SK-N-SH treated with all-trans-retinoic acid at 6 μM for 48 hours (cell line): Measurements from ENCODE around the gene HPS3.

Experiments used
- ARNTL ChIP-seq: fragments of 450-650 bp; formaldehyde crosslinking; IDR thresholded peaks from 2 replicates; pipeline ENCODE4 v1.5.0; 2020; ENCODE audit warnings: low read depth, mild to moderate bottlenecking, moderate library complexity, borderline replicate concordance
- CSDC2 ChIP-seq: fragments of 250-450 bp; sonication (Bioruptor Pico); IDR thresholded peaks from 2 replicates; pipeline ENCODE4 v1.5.0; 2020; ENCODE audit warnings: mild to moderate bottlenecking, moderate library complexity
- CSRNP3 ChIP-seq: fragments of 250-450 bp; sonication (Bioruptor Pico); IDR thresholded peaks from 2 replicates; pipeline ENCODE4 v1.5.1; 2021; ENCODE audit warnings: mild to moderate bottlenecking, moderate library complexity
- OSR1 ChIP-seq: fragments of 250-450 bp; sonication (Bioruptor Pico); IDR thresholded peaks from 2 replicates; pipeline ENCODE4 v1.8.0; 2022; ENCODE audit warnings: moderate library complexity, mild to moderate bottlenecking, inconsistent platforms
- RARB ChIP-seq: fragments of 250-450 bp; sonication (Bioruptor Pico); IDR thresholded peaks from 2 replicates; pipeline ENCODE4 v1.8.0; 2021; ENCODE audit warnings: mild to moderate bottlenecking, moderate library complexity
- TCF4 ChIP-seq: fragments of 250-450 bp; sonication (Bioruptor Pico); IDR thresholded peaks from 2 replicates; pipeline ENCODE4 v1.8.0; 2021; ENCODE audit warnings: mild to moderate bottlenecking, moderate library complexity, borderline replicate concordance
- TOX ChIP-seq: fragments of 250-450 bp; sonication (Bioruptor Pico); IDR thresholded peaks from 2 replicates; pipeline ENCODE4 v1.8.0; 2021; ENCODE audit warnings: mild to moderate bottlenecking, moderate library complexity, borderline replicate concordance
- ZFP3 ChIP-seq: fragments of 250-450 bp; sonication (Bioruptor Pico); IDR thresholded peaks from 2 replicates; pipeline ENCODE4 v1.5.0; 2020; ENCODE audit warnings: mild to moderate bottlenecking, moderate library complexity
- ZFP30 ChIP-seq: fragments of 450-650 bp; formaldehyde crosslinking; IDR thresholded peaks from 2 replicates; pipeline ENCODE4 v1.5.0; 2022; ENCODE audit warnings: mild to moderate bottlenecking, moderate library complexity
- ZNF8 ChIP-seq: fragments of 450-650 bp; formaldehyde crosslinking; IDR thresholded peaks from 2 replicates; pipeline ENCODE4 v1.5.0; 2020; ENCODE audit warnings: mild to moderate bottlenecking, moderate library complexity
- TF ChIP-seq, protein P1 (sequence below): fragments of 250-450 bp; sonication (Bioruptor Pico); IDR thresholded peaks from 2 replicates; pipeline ENCODE4 v1.5.1; 2020; ENCODE audit warnings: low read depth, mild to moderate bottlenecking, moderate library complexity
- TF ChIP-seq, protein P2 (sequence below): fragments of 250-450 bp; sonication (Bioruptor Pico); IDR thresholded peaks from 2 replicates; pipeline ENCODE4 v1.8.0; 2021; ENCODE audit warnings: low read depth, mild to moderate bottlenecking, moderate library complexity, borderline replicate concordance
- TF ChIP-seq, protein P3 (sequence below): fragments of 250-450 bp; sonication (Bioruptor Pico); IDR thresholded peaks from 2 replicates; pipeline ENCODE4 v1.5.0; 2020; ENCODE audit warnings: mild to moderate bottlenecking, moderate library complexity
- TF ChIP-seq, protein P4 (sequence below): fragments of 250-450 bp; sonication (Bioruptor Pico); IDR thresholded peaks from 2 replicates; pipeline ENCODE4 v1.8.0; 2020; ENCODE audit warnings: mild to moderate bottlenecking, moderate library complexity, borderline replicate concordance

DNA sequence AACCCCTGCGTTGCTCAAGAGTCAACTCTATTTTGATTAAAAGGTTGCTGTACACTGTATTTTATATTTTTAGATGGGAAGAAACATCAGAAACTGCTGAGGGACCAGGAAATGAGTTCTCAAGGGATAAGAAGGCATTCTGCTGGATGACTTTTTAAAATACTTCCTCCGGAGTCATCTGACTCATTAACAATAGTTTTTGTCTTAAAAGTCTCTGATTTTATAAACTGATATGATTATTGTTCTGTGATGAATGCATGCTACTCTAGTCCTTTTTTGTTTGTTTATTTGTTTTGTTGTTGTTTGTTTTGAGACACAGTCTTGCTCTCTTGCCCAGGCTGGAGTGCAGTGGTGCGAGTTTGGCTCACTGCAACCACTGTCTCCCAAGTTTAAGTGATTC lies 25.0 kb upstream of the HPS3 start:
- no peak for TF ChIP-seq TCF4 (CRISPR knock-in tag)
- no peak for TF ChIP-seq CSRNP3
- TF ChIP-seq, protein P1, sequence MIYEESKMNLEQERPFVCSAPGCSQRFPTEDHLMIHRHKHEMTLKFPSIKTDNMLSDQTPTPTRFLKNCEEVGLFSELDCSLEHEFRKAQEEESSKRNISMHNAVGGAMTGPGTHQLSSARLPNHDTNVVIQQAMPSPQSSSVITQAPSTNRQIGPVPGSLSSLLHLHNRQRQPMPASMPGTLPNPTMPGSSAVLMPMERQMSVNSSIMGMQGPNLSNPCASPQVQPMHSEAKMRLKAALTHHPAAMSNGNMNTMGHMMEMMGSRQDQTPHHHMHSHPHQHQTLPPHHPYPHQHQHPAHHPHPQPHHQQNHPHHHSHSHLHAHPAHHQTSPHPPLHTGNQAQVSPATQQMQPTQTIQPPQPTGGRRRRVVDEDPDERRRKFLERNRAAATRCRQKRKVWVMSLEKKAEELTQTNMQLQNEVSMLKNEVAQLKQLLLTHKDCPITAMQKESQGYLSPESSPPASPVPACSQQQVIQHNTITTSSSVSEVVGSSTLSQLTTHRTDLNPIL, result no peak
- TF ChIP-seq ZFP30 (CRISPR knock-in tag), result no peak
- TF ChIP-seq, protein P2, sequence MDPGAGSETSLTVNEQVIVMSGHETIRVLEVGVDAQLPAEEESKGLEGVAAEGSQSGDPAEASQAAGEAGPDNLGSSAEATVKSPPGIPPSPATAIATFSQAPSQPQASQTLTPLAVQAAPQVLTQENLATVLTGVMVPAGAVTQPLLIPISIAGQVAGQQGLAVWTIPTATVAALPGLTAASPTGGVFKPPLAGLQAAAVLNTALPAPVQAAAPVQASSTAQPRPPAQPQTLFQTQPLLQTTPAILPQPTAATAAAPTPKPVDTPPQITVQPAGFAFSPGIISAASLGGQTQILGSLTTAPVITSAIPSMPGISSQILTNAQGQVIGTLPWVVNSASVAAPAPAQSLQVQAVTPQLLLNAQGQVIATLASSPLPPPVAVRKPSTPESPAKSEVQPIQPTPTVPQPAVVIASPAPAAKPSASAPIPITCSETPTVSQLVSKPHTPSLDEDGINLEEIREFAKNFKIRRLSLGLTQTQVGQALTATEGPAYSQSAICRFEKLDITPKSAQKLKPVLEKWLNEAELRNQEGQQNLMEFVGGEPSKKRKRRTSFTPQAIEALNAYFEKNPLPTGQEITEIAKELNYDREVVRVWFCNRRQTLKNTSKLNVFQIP, result no peak
- TF ChIP-seq RARB (CRISPR knock-in tag), result no peak
- no peak for TF ChIP-seq TOX
- TF ChIP-seq, protein P3, sequence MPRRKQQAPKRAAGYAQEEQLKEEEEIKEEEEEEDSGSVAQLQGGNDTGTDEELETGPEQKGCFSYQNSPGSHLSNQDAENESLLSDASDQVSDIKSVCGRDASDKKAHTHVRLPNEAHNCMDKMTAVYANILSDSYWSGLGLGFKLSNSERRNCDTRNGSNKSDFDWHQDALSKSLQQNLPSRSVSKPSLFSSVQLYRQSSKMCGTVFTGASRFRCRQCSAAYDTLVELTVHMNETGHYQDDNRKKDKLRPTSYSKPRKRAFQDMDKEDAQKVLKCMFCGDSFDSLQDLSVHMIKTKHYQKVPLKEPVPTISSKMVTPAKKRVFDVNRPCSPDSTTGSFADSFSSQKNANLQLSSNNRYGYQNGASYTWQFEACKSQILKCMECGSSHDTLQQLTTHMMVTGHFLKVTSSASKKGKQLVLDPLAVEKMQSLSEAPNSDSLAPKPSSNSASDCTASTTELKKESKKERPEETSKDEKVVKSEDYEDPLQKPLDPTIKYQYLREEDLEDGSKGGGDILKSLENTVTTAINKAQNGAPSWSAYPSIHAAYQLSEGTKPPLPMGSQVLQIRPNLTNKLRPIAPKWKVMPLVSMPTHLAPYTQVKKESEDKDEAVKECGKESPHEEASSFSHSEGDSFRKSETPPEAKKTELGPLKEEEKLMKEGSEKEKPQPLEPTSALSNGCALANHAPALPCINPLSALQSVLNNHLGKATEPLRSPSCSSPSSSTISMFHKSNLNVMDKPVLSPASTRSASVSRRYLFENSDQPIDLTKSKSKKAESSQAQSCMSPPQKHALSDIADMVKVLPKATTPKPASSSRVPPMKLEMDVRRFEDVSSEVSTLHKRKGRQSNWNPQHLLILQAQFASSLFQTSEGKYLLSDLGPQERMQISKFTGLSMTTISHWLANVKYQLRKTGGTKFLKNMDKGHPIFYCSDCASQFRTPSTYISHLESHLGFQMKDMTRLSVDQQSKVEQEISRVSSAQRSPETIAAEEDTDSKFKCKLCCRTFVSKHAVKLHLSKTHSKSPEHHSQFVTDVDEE (CRISPR knock-in tag), result no peak
- TF ChIP-seq, protein P4, sequence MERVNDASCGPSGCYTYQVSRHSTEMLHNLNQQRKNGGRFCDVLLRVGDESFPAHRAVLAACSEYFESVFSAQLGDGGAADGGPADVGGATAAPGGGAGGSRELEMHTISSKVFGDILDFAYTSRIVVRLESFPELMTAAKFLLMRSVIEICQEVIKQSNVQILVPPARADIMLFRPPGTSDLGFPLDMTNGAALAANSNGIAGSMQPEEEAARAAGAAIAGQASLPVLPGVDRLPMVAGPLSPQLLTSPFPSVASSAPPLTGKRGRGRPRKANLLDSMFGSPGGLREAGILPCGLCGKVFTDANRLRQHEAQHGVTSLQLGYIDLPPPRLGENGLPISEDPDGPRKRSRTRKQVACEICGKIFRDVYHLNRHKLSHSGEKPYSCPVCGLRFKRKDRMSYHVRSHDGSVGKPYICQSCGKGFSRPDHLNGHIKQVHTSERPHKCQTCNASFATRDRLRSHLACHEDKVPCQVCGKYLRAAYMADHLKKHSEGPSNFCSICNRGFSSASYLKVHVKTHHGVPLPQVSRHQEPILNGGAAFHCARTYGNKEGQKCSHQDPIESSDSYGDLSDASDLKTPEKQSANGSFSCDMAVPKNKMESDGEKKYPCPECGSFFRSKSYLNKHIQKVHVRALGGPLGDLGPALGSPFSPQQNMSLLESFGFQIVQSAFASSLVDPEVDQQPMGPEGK (CRISPR knock-in tag), result no peak
- TF ChIP-seq ARNTL (CRISPR knock-in tag), result no peak
- no peak for TF ChIP-seq ZFP3 (CRISPR knock-in tag)
- TF ChIP-seq OSR1 (CRISPR knock-in tag), result no peak
- no peak for TF ChIP-seq CSDC2 (CRISPR knock-in tag)
- TF ChIP-seq ZNF8 (CRISPR knock-in tag), result no peak
